Stimulated activated CD8-positive, alpha-beta memory T cell treated with anti-CD3 and anti-CD28 coated beads, Interleukin-4, amount 100 ng/mL, for 48 hours (primary cell): Measurements from ENCODE around the gene URB1.
"Not testable (repeated sequence)": the region's sequence is repeated elsewhere in the genome, so short reads cannot be mapped to it uniquely, and the experiment has no call there.

Experiments
- DNase-seq: peaks from one replicate; pipeline ENCODE4 v3.0.0-alpha.2; 2020

The URB1 gene

GRCh38 chr21:32372755-32373154 is 20.1 kb downstream of the URB1 start:
- DNase-seq: no peak

GRCh38 chr21:32371913-32372314 is 20.9 kb downstream of the URB1 start:
- DNase-seq: no peak

GRCh38 chr21:32370998-32371766 is 21.6 kb downstream of the URB1 start:
- DNase-seq: no peak

DNA sequence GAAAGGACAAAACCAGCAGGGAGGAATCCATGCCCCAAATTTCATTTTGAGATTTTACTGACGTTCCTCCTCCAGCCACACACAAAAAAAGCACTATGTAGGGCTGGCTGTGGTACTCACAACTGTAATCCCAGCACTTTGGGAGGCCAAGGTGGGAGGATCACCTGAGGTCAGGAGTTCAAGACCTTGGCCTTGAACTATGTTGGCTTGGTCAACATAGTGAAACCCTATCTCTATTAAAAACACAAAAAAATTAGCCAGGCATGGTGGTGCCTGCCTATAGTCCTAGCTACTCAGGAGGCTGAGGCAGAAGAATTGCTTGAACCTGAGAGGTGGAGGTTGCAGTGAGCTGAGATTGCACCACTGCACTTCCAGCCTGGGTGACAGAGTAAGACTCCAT is 23.9 kb downstream of the URB1 start:
- DNase-seq: not testable (repeated sequence)

DNA sequence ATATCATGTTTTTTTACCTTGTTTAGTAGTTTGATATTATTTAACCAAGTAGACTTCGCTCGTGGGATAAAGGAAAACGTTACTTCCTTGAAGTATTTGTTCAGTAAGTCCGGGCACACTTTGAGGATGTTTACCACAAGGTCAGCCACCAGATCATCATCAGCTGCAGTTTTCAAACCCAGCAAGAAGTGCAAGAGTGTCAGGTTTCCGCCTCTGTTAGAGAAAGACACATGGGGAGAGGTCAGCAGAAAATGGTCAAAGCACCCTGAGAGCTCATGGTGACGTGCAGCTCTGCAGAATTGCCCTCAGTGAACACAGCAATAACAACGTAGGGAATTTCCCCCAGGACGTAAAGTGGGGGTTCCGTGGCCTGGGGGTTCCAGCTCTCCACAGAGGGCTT is 24.4 kb downstream of the URB1 start:
- no peak for DNase-seq

GRCh38 chr21:32367158-32367557 is 25.7 kb downstream of the URB1 start:
- DNase-seq: no peak

- no peak for DNase-seq
These were observed 26.6 kb downstream of the URB1 start for GRCh38 chr21:32366191-32366590.

DNA sequence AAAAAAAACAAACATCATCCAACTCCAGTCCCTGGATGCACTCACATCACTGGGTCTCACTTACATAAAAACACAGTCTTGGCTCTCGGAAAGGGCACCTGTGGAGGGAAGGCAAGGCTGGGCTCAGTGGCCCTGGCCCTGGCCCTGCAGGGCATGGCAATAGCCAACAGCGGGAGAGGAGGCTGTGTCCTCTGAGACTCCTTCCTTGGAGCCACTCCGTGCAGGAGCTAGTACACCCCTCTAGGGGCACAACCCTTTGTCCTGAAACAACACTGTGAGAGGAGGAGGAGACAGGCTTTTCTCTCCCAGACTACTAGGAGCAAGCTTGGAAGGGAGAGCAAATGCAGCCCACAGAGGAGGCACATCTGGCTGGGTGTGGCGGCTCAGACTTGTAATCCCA is 28.0 kb downstream of the URB1 start:
- no peak for DNase-seq

GRCh38 chr21:32364387-32364786 is 28.4 kb downstream of the URB1 start:
- DNase-seq: no peak

DNA sequence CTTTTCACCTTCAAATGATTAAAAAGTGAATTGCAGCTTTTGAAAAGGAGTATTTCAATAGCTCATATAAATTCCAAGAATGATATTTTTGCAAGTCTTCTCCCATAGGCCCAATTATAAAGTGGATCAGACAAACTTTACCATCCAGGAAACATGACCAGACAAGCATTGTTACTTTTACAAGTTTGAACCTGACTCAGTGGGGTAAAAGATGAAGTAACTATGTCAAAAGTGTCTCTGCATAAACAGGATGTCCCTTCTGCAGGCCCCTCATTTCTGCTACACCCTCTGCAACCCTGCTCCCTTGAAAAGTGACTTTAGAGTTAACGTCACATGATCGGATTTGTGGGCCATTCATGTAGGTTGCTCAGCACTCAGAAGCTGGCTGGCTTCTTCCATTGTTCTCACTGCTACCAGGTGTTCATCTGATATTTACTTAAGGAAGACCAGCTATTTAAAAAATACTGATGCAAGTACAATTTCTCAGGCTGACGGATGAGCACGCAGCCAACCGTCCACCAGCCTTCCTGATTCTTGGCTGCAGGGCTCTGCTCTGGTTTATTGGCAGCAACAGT is 32.3 kb downstream of the URB1 start:
- DNase-seq: no peak

DNA sequence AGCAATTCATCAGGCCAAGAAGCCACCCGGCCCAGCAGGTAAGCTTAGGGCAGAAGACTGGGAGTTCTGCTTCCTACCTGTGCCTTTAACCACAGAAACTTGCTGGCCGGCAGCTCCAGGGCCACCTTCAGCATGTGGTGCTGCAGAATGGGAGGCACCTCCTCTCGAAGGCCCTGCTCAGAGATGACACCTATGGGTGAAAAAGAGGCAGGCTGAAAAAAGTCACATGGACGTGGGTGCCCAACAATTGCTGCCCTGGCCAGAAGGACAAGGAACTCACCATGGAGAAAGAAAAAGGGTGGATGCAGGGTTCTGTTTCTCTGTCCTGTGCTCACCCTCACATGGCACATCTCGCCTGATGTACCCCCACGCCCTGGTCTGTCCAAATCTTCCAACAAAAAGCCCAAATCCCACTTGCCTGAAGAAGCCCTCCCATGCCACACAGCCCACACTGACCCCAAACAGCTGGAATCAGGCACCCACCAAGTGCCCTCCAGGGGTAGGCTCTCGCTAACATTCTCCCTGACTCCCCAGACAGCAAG is 33.0 kb downstream of the URB1 start:
- DNase-seq: no peak

- DNase-seq: no peak
These were observed 35.9 kb downstream of the URB1 start for GRCh38 chr21:32356874-32357395.

GRCh38 chr21:32353002-32353711 is 39.7 kb downstream of the URB1 start:
- no peak for DNase-seq

DNA sequence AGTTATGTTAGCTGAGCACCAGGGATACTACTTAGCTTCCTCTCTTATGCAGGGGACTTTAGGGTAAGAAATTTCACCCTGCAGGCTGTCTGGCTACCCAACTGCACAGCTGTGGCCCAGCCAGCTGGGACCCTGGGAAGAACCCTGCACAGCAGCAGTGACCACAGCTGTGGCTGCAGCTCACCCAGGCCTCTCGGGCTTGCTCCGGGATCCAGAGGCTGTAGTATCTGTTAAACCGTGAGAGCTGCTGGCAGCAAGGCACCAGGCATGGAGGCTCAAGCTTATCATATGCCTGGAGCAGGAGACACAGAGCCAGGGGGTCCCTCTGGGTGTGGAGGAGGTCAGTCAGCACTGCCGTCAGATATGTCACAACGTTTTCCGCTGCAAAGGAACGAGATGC is 40.3 kb downstream of the URB1 start:
- DNase-seq: no peak

- no peak for DNase-seq
These were observed 41.4 kb downstream of the URB1 start for GRCh38 chr21:32351428-32351827.

- no peak for DNase-seq
These were observed 41.8 kb downstream of the URB1 start for GRCh38 chr21:32350981-32351380.

DNA sequence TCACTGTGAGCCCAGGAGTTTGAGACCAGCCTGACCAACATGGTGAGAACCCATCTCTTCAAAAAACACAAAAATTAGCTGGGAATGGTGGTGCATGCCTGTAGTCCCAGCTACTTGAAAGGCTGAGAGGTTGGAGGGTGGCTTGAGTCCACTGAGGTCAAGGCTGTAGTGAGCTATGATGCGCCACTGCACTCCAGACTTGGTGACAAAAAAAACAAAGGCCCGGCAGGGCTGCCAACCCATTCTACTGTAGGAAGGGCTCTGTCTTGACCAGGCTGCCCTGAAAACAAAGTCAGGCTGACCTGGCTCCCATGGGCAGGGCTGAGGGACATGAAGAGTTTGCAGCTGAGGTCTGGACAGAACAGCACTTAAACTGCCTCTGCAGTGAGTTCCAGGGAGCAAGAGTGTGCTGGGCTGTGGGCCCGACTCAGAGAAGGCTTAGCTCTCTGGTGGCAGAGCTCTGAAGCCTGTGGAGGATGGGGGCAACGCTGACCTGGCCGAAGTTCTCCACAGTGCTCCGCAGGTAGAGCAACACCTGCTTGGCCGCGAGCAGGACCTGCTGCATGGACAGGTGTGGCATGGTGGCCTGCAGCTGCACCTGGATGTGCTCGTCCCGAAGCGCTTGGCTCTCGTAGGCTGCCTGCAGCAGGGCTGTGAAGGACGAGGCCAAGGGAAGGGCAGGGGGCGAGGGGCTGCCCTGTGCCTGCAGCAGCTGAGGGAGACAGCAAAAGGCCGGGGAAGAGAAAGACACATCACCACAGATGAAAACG is 42.4 kb downstream of the URB1 start:
- no peak for DNase-seq

DNA sequence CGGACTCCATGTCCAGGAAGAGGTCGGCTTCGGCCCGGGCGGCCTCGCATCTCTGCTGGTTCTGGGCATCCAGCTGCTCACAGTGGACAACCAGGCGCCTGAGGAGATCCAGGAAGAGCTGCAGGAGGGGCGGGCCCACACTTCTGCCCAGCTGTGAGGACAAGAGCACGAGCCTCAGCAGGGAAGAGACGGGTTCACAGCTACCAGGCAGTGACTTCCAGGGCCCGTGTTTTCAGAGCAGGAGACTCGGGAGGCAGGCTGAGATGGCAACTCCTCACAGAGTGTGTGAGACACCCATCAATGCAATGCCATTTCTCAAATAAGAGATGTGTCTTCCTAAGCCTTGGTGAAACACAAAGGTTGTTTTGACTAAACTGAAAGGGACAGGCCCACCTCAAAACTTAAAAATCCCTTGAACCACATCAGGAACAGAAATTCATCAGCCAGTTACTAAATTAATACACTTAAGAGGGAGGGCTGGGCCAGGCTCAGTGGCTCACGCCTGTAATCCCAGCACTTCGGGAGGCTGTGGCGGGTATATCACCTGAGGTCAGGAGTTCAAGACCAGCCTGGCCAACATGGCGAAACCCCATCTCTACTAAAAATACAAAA is 43.4 kb downstream of the URB1 start:
- DNase-seq: no peak

DNA sequence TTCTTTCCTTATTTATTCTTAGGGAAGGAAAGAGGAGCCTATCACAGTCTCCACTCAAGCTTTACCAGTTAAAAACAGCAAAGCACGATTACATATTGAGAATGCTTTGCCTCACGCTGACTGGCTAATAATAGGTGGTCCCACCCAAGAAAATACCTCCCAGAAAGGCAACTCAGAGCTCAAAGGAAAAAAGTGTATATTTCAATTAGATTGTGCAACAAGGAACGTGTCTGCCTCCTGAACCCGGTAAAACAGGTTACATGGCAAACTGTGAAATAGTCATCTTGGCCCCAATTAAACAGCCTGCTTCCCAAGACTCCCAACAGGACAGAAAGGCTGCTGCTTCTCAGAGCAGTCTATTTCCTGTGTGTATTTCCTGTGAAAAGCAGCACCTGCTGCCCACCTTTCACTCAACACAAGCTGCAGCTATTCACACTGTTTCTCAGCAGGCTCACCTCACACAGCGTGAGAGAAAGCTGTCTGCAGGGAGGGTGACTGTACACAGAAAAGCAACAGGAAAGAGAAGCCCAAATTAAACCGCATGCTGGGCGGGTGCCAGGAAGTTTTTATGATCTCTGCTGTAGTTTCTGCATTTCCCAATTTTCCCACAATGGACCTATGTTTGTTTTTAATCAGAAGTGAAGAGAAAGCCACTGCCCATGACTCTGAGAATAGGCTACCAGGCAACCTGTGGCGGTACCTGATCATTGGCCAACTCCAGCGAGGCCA is 44.0 kb downstream of the URB1 start:
- DNase-seq: no peak

GRCh38 chr21:32347977-32348376 is 44.8 kb downstream of the URB1 start:
- no peak for DNase-seq

DNA sequence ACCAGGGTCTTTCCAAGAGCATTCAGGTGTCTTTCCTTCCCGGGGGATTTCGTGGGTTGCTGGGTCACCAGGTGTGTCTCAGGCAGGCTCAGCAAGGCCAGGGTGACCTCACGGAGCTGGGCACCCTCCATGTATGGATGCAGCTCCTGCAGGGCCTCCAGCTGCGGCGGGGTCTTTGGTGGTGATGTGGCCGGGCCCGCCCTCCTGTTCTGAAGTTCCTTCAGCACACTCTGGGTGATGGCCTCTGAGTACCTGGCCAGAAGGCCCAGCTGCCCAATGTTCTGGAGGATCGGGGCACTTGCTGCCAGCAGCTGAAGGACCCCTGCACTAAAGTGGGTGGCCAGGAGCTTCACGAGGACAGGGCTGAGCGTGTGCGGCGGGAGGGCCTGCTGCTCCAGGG is 45.5 kb downstream of the URB1 start:
- DNase-seq: no peak

DNA sequence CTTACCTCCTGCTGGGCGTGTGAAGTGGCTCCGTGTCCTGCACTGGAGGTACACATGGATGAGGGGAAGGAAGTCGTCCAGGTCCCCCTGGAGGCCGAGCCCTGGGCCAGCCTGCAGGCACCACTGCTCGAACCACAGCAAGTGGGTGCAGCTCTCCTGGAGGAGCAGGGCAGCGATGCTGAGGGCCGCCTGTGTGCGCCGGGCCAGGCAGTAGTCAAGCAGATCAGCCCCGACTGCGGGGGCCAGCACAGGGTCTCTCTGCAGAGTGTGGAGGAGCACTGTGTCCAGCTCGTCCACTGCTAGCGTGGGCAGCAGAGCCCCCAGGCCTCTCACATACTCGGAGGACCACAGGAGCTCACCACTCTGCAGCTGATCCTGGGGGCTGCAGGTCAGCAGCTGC is 45.9 kb downstream of the URB1 start:
- no peak for DNase-seq
